Measurements from ENCODE around the gene ASPDH.

GRCh38 chr19:50512999-50513745 is 541 bp downstream of the ASPDH start:
- TF ChIP-seq ZFX (IDR thresholded peaks at IDR 0.05) (no peak), CTCF (IDR thresholded peaks at IDR 0.05 in 2 of 3, conservative IDR thresholded peaks at IDR 0.05 in 1 of 3; ENCODE audit: borderline replicate concordance in 1 of 3, insufficient read depth in 1 of 3, low read depth in 2 of 3, low read length in 2 of 3) (no peak), EZH2 (IDR thresholded peaks at IDR 0.05) (no peak), POLR2AphosphoS5 (IDR thresholded peaks at IDR 0.05; ENCODE audit: low read depth, low read length) (no peak), FOSL1 (IDR thresholded peaks at IDR 0.05; ENCODE audit: low read depth) (no peak), JUND (IDR thresholded peaks at IDR 0.05) (no peak), EGR1 (IDR thresholded peaks at IDR 0.05; ENCODE audit: low read depth) (no peak), REST (IDR thresholded peaks at IDR 0.05; ENCODE audit: low read depth) (no peak)
